HepG2 (cell line): ENCODE data around the gene CAND2. TPM values are rescaled to one million over a fixed set of nuclear protein-coding genes. Genes with fewer than 3 reads are reported as not detected.

Source experiments
- ATAC-seq: fragments of 200-7000 bp; cut with Tn5 transposase; 3 replicates; pipeline ENCODE4 v1.9.1; 2020; ENCODE audit warnings: mild to moderate bottlenecking, moderate library complexity
- BruUV-seq: library from RNA; stranded (reverse); fragments of 400-500 nt; replicated peaks from 2 replicates; lab custom pipeline; 2021; lab: Mats Ljungman, UMichigan
- CTCF ChIA-PET: fragments of 300-600 bp; formaldehyde crosslinking; extraction: SDS; loops from one replicate; lab custom pipeline; 2021; ENCODE audit warnings: low total read pairs, inconsistent platforms, low intra/inter-chr PET ratio; lab: Yijun Ruan, JAX
- POLR2A ChIA-PET: fragments of 350-600 bp; sonication (Branson Sonifier 250); formaldehyde crosslinking; loops from one replicate; lab custom pipeline; 2020; ENCODE audit warnings: antibody characterized with exemption, inconsistent platforms; lab: Yijun Ruan, JAX
- DNase-seq: peaks from one replicate; pipeline ENCODE4 v3.0.0-alpha.2; 2015; ENCODE audit warnings: low spot score
- FAIRE-seq: peaks from 3 replicates; lab custom pipeline; 2011; peaks lifted over from hg19 to GRCh38; lab: Jason Lieb, UNC
- H2AFZ ChIP-seq: one replicate; pipeline ENCODE4 v1.6.1; 2011; ENCODE audit warnings: low read length, inconsistent platforms
- H3K27ac ChIP-seq: fragments of 300-600 bp; 3 replicates; pipeline ENCODE4 v1.8.0; 2011; ENCODE audit warnings: mixed run types, mild to moderate bottlenecking, mixed read lengths, low read length, inconsistent platforms; ENCODE audit not compliant: insufficient read depth; ENCODE audit errors: extremely low read length
- H3K27me3 ChIP-seq, 2 experiments: fragments of 200-600 bp in 1 of 2; 2 replicates in 1 of 2; 3 replicates in 1 of 2; pipeline versions ENCODE4 v1.6.0 to v1.8.0; 2011; ENCODE audit warnings: low read length in 2 of 2, mild to moderate bottlenecking in 2 of 2, moderate library complexity in 2 of 2, inconsistent platforms in 1 of 2; ENCODE audit not compliant: insufficient read depth in 2 of 2, control insufficient read depth in 1 of 2
- H3K36me3 ChIP-seq, 2 experiments: fragments of 200-600 bp in 1 of 2; replicated peaks in 1 of 2; 2 replicates in 1 of 2; 3 replicates in 1 of 2; pipeline versions ENCODE4 v1.5.1 to v1.8.0; 2011; ENCODE audit warnings: low read length in 2 of 2, inconsistent platforms in 1 of 2; ENCODE audit not compliant: insufficient read depth in 2 of 2, control insufficient read depth in 1 of 2
- H3K4me1 ChIP-seq: 2 replicates; pipeline ENCODE4 v1.5.1; 2012; ENCODE audit warnings: low read length, inconsistent platforms; ENCODE audit not compliant: insufficient read depth
- H3K4me2 ChIP-seq: 2 replicates; pipeline ENCODE4 v1.6.0; 2011; ENCODE audit warnings: low read depth, low read length, inconsistent platforms
- H3K4me3 ChIP-seq, 3 experiments: fragments of 200-600 bp in 1 of 3; sonication (generic), shearing (Covaris generic) in 1 of 3; replicated peaks in 1 of 3; 2 replicates each; pipeline ENCODE4 v1.5.1; 2011 to 2016; ENCODE audit warnings: low read length in 3 of 3, inconsistent platforms in 2 of 3, low read depth in 2 of 3, mild to moderate bottlenecking in 2 of 3, control low read depth in 1 of 3, mixed read lengths in 1 of 3; ENCODE audit not compliant: insufficient read depth in 1 of 3
- H3K79me2 ChIP-seq: one replicate; pipeline ENCODE4 v1.6.1; 2011; ENCODE audit warnings: low read length, inconsistent platforms; ENCODE audit not compliant: insufficient read depth
- H3K9ac ChIP-seq: 2 replicates; pipeline ENCODE4 v1.6.0; 2011; ENCODE audit warnings: mild to moderate bottlenecking, low read depth, low read length, inconsistent platforms; ENCODE audit not compliant: insufficient read depth
- H3K9me3 ChIP-seq: 2 replicates; pipeline ENCODE4 v1.5.1; 2012; ENCODE audit warnings: mild to moderate bottlenecking, low read length
- H4K20me1 ChIP-seq: 2 replicates; pipeline ENCODE4 v1.6.0; 2011; ENCODE audit warnings: inconsistent platforms, mild to moderate bottlenecking, low read length, moderate library complexity; ENCODE audit not compliant: insufficient read depth
- BATF2 ChIP-seq: sonication (generic); formaldehyde crosslinking; IDR thresholded peaks from 2 replicates; pipeline ENCODE4 v1.8.0; 2022; ENCODE audit warnings: mild to moderate bottlenecking, missing genetic modification reagents, moderate library complexity
- CENPT ChIP-seq: sonication (generic); formaldehyde crosslinking; IDR thresholded peaks from 2 replicates; pipeline ENCODE4 v1.8.0; 2022; ENCODE audit warnings: low read depth, mild to moderate bottlenecking, moderate library complexity, missing genetic modification reagents
- CSRNP2 ChIP-seq: sonication (generic); formaldehyde crosslinking; conservative IDR thresholded peaks from 2 replicates; pipeline ENCODE4 v1.8.0; 2022; ENCODE audit warnings: low read depth, missing genetic modification reagents
- FOXP1 ChIP-seq, 2 experiments: fragments of 450-650 bp in 1 of 2; IDR thresholded peaks; 2 replicates each; pipeline ENCODE4 v1.6.1; 2017 to 2018; ENCODE audit warnings: antibody characterized with exemption in 1 of 2
- GTF2F1 ChIP-seq: fragments of 150-350 bp; IDR thresholded peaks from 2 replicates; pipeline ENCODE4 v1.6.1; 2014; ENCODE audit warnings: low read length
- HCFC1 ChIP-seq: fragments of 150-350 bp; IDR thresholded peaks from 2 replicates; pipeline ENCODE4 v1.6.1; 2014; ENCODE audit warnings: low read depth, low read length
- MYPOP ChIP-seq: sonication (generic); formaldehyde crosslinking; IDR thresholded peaks from 2 replicates; pipeline ENCODE4 v1.8.1; 2023; ENCODE audit warnings: mild to moderate bottlenecking, moderate library complexity, missing genetic modification reagents
- NCOA1 ChIP-seq: sonication (generic); formaldehyde crosslinking; IDR thresholded peaks from 2 replicates; pipeline ENCODE4 v1.9.0; 2021; ENCODE audit warnings: missing genetic modification reagents
- NONO ChIP-seq, 2 experiments: fragments of 450-650 bp in 1 of 2; sonication (generic) in 1 of 2; formaldehyde crosslinking in 1 of 2; IDR thresholded peaks in 1 of 2; conservative IDR thresholded peaks in 1 of 2; 2 replicates each; pipeline versions ENCODE4 v1.6.1 to v1.8.0; 2017 to 2022; ENCODE audit warnings: mild to moderate bottlenecking in 1 of 2, missing genetic modification reagents in 1 of 2, moderate library complexity in 1 of 2
- RBAK ChIP-seq: sonication (generic); formaldehyde crosslinking; IDR thresholded peaks from 2 replicates; pipeline ENCODE4 v1.5.1; 2020; ENCODE audit warnings: mild to moderate bottlenecking, missing genetic modification reagents
- SRSF1 ChIP-seq: fragments of 200-400 bp; formaldehyde crosslinking; optimal IDR thresholded peaks from 2 replicates; pipeline ENCODE3; 2017; ENCODE audit warnings: mild to moderate bottlenecking, low read depth, low read length, moderate library complexity
- ZBTB42 ChIP-seq: sonication (generic); formaldehyde crosslinking; IDR thresholded peaks from 2 replicates; pipeline ENCODE4 v1.5.0; 2020; ENCODE audit warnings: mild to moderate bottlenecking, missing genetic modification reagents
- ZFP1 ChIP-seq: IDR thresholded peaks from 2 replicates; pipeline ENCODE4 v1.6.1; 2016
- ZNF296 ChIP-seq: sonication (generic); formaldehyde crosslinking; conservative IDR thresholded peaks from 2 replicates; pipeline ENCODE4 v1.5.0; 2020; ENCODE audit warnings: mild to moderate bottlenecking, missing genetic modification reagents
- ZNF619 ChIP-seq: sonication (generic); formaldehyde crosslinking; IDR thresholded peaks from 2 replicates; pipeline ENCODE4 v1.4.0; 2020; ENCODE audit warnings: mild to moderate bottlenecking, missing genetic modification reagents
- WGBS: methylation state at CpG from one replicate; pipeline ENCODE4 v1.1.6; 2017; ENCODE audit warnings: low lambda C conversion rate; 5-methylcytosine and 5-hydroxymethylcytosine counted together
- in situ Hi-C: cut with HindIII; loops from 2 replicates; pipeline ENCODE4 v1.10.0; 2017; ENCODE audit warnings: low pct_unique_long_range_greater_than_20kb; ENCODE audit not compliant: extremely low pct_ligation_motif_present
- intact Hi-C: fragments of 100-400 bp; cut with micrococcal nuclease; formaldehyde crosslinking; loops from one replicate; pipeline ENCODE4 v1.10.0; 2022; ENCODE audit not compliant: unreplicated experiment
- polyA plus RNA-seq, 8 experiments: library from polyadenylated mRNA; depleted of rRNA in 3 of 8; stranded (reverse) in 7 of 8; unstranded in 1 of 8; fragments of >200 nt; fragmentation: Illumina TruSeq in 4 of 8; extraction: Trizol in 4 of 8; gene quantifications; 2 replicates each; pipeline versions ENCODE4 v1.2.1 to v1.2.3, GENCODE V29; 2011 to 2016; ENCODE audit warnings: low read depth in 4 of 8, missing spikeins in 1 of 8, mixed read lengths in 1 of 8; ENCODE audit not compliant: insufficient read depth in 1 of 8
- total RNA-seq, 5 experiments: library from RNA; depleted of rRNA; stranded (reverse); fragments of >200 nt; fragmentation: Illumina TruSeq; extraction: Trizol; gene quantifications; 2 replicates each; pipeline ENCODE4 v1.2.3, GENCODE V29; 2016; ENCODE audit warnings: low read depth in 1 of 5
- TF ChIP-seq, protein P1 (sequence below): sonication (generic); formaldehyde crosslinking; IDR thresholded peaks from 2 replicates; pipeline ENCODE4 v1.4.0; 2020; ENCODE audit warnings: mild to moderate bottlenecking, missing genetic modification reagents
- TF ChIP-seq, protein P2 (sequence below): sonication (generic); formaldehyde crosslinking; IDR thresholded peaks from 2 replicates; pipeline ENCODE4 v1.4.0; 2020; ENCODE audit warnings: missing genetic modification reagents
- TF ChIP-seq, protein P3 (sequence below): sonication (generic); formaldehyde crosslinking; IDR thresholded peaks from 2 replicates; pipeline ENCODE4 v1.4.0; 2020; ENCODE audit warnings: missing genetic modification reagents, low read depth, mild to moderate bottlenecking, borderline replicate concordance

The CAND2 gene
- total and polyA plus RNA-seq, 2 of the 13 experiments (the other 11 are each of a cell fraction or from before 2014, with no cell fraction given) = 0.01 TPM; not detected in 1

GRCh38 chr3:12856626-12857025 is 60.1 kb downstream of the CAND2 start:
- BruUV-seq = no TSS peak
- no peaks in the 10 kb centered on the region for H3K79me2 ChIP-seq
- H3K4me3 ChIP-seq = no peak overlapping the region
- no peaks in the 10 kb centered on the region for H3K4me1 ChIP-seq
- no peaks in the 10 kb centered on the region for H3K36me3 ChIP-seq
- ChIA-PET POLR2A (no interaction called here), CTCF (no interaction called here)
- peaks cover 4 to 55% of the 10 kb centered on the region in 2 experiments; a peak in 4 of 5 replicates for H3K27me3 ChIP-seq
- H4K20me1 ChIP-seq = no peaks in the 10 kb centered on the region
- ATAC-seq = peak; percentile 65
- no peak overlapping the region for H3K9ac ChIP-seq
- no peaks in the 10 kb centered on the region for H3K9me3 ChIP-seq
- no peak for FAIRE-seq
- in situ Hi-C loops (no loop called here), intact Hi-C loops (no loop called here)
- no peak overlapping the region for H3K4me2 ChIP-seq
- H3K27ac ChIP-seq = no peak overlapping the region
- 20% methylated on average over 2 of the region's 5 CpGs for WGBS
- DNase-seq = no peak
- no peak overlapping the region for H2AFZ ChIP-seq
- TF ChIP-seq BATF2 (CRISPR knock-in tag) = no peak
- no peak for TF ChIP-seq NONO (IDR thresholded peaks at IDR 0.05)
- no peak for TF ChIP-seq NONO (CRISPR knock-in tag; conservative IDR thresholded peaks at IDR 0.05)
- no peak for TF ChIP-seq NCOA1 (CRISPR knock-in tag)
- no peak for TF ChIP-seq ZFP1 (CRISPR knock-in tag)
- no peak for TF ChIP-seq ZNF619
- TF ChIP-seq, protein P1, sequence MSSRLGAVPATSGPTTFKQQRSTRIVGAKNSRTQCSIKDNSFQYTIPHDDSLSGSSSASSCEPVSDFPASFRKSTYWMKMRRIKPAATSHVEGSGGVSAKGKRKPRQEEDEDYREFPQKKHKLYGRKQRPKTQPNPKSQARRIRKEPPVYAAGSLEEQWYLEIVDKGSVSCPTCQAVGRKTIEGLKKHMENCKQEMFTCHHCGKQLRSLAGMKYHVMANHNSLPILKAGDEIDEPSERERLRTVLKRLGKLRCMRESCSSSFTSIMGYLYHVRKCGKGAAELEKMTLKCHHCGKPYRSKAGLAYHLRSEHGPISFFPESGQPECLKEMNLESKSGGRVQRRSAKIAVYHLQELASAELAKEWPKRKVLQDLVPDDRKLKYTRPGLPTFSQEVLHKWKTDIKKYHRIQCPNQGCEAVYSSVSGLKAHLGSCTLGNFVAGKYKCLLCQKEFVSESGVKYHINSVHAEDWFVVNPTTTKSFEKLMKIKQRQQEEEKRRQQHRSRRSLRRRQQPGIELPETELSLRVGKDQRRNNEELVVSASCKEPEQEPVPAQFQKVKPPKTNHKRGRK = no peak
- TF ChIP-seq ZNF296 (CRISPR knock-in tag) = no peak
- TF ChIP-seq CENPT (CRISPR knock-in tag) = no peak
- no peak for TF ChIP-seq FOXP1 (IDR thresholded peaks at IDR 0.05)
- no peak for TF ChIP-seq FOXP1 (CRISPR knock-in tag; IDR thresholded peaks at IDR 0.05)
- TF ChIP-seq, protein P2, sequence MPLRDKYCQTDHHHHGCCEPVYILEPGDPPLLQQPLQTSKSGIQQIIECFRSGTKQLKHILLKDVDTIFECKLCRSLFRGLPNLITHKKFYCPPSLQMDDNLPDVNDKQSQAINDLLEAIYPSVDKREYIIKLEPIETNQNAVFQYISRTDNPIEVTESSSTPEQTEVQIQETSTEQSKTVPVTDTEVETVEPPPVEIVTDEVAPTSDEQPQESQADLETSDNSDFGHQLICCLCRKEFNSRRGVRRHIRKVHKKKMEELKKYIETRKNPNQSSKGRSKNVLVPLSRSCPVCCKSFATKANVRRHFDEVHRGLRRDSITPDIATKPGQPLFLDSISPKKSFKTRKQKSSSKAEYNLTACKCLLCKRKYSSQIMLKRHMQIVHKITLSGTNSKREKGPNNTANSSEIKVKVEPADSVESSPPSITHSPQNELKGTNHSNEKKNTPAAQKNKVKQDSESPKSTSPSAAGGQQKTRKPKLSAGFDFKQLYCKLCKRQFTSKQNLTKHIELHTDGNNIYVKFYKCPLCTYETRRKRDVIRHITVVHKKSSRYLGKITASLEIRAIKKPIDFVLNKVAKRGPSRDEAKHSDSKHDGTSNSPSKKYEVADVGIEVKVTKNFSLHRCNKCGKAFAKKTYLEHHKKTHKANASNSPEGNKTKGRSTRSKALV (CRISPR knock-in tag) = no peak
- TF ChIP-seq ZBTB42 (CRISPR knock-in tag) = no peak
- TF ChIP-seq, protein P3, sequence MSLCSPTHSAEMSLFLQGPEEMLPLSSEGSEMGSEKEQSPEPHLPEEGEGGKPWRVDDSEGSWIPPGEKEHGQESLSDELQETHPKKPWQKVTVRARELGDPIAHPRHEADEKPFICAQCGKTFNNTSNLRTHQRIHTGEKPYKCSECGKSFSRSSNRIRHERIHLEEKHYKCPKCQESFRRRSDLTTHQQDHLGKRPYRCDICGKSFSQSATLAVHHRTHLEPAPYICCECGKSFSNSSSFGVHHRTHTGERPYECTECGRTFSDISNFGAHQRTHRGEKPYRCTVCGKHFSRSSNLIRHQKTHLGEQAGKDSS (CRISPR knock-in tag) = no peak
- TF ChIP-seq HCFC1 = no peak
- no peak for TF ChIP-seq GTF2F1
- no peak for TF ChIP-seq MYPOP (CRISPR knock-in tag)
- TF ChIP-seq RBAK = no peak
- TF ChIP-seq CSRNP2 (CRISPR knock-in tag) = no peak
- TF ChIP-seq SRSF1 = no peak
